Superior temporal gyrus (tissue), 1 donor: ENCODE data around the gene ERN1.

Experiments used
- DNase-seq: peaks from one replicate; pipeline ENCODE4 v3.0.0-alpha.2; 2016; ENCODE audit errors: extremely low spot score

ERN1 gene

DNA sequence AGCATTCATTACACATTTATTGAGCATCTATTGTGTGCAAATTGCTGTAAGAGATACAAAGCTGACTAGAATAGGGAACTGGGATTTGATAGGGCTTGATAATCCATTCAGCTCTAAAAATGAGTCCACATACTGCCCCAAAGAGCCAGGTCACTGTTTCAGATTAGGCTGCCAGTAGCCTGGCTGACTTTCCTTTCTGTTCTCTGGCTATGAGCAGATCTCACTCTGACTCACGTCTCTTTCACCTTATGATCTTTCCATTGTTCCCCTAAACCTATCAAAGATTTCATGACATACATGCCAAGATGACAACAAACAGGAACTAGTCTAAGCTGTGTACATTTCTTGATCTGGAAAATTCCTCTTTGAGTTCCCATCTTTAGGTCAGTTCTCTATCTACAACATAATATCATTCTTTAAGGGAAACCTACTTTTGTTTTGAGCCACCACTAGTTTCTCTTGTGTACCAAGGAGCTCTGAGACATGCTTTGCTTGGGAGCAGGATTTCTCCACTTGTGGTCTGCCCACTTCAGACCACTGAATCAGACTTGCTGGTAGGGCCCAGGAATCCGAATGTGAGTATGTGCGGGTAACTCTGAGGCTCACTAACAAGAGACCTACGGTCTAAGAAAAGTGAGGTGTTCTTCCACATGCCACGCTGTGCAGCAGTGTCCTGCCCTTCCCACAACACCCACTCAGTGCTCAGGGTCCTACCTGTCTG lies 68.6 kb downstream of the ERN1 start:
- no peak for DNase-seq

DNA sequence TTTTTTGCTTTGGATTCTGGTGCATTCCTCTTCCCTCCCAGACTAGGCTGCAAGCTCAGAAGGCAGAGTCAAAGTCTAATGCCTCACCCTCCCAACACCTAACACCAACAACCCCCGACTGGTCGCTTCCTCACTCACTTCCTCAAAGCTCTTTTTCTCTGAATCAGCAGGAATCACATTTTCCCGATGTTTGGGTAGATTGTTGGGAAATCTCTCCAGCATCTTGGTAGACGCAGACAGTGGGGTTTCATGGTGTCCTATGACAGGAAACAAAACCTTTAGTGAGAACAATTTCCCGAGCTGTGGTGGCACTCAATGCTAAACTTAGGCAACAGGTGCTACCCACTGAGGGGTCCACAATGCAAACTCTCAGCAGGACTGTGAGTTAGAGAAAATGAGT lies 69.6 kb downstream of the ERN1 start:
- DNase-seq, result no peak

DNA sequence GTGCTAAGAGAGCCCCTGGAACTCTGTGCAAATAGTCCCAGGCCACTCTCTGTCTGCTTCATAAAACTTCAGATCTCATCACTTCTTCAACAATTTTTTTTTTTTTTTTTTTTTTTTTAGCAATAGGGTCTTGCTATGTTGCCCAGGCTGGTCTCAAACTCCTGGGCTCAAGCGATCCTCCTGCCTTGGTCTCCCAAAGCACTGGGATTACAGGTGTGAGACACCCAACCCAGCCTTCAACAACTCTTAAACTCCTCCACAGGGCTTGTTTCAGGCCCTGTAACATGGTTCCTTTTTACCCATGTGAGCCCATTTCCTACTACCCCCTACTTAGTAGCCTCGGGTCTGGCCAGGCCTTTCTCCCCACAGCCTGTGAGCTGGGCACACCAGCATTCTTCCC lies 70.2 kb downstream of the ERN1 start:
- no peak for DNase-seq

DNA sequence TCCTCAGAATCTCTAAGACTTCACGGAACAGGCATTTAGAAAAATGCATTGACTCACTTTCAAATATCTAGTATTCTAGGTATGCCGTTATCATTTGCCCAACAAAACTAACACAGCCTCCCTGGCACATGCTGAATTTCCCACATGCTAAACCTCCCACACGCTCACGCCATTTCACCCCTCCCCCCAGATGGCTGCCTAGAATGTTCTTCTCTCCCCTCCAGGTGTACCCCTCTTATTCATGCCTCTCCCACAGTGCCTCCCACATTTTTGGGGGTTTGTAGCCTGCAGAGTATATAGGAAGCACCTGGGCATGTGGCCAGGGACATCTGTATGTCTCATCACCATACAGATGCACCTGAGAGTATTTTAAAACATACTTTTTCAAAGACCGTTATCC lies 71.3 kb downstream of the ERN1 start:
- DNase-seq, result no peak

DNA sequence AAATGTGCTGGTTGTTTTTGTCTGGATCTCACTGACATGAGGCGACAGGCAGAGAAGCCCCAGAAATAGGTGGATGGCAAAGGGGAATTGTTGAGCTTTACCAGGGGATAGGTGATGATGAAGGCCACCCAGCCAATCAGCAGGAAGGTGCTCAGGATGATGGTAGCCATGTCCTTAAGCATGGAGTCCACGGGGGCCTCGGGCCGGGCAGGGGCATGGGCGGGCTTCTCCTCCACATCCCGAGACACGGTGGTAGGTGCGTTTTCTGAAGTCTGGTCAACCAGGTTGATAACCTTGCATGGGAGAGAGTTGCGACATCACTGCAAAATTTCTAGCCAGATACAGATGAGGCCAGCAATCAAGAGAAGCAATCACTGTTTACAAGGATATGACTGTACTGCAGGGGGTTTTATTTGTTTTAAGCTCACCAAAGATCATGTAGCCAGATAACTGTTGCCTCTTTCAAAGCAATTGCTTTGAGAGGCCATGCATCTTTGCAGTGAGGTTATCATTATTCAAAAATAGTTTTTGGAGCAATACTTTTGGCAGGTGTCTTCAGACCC lies 72.2 kb downstream of the ERN1 start:
- no peak for DNase-seq

DNA sequence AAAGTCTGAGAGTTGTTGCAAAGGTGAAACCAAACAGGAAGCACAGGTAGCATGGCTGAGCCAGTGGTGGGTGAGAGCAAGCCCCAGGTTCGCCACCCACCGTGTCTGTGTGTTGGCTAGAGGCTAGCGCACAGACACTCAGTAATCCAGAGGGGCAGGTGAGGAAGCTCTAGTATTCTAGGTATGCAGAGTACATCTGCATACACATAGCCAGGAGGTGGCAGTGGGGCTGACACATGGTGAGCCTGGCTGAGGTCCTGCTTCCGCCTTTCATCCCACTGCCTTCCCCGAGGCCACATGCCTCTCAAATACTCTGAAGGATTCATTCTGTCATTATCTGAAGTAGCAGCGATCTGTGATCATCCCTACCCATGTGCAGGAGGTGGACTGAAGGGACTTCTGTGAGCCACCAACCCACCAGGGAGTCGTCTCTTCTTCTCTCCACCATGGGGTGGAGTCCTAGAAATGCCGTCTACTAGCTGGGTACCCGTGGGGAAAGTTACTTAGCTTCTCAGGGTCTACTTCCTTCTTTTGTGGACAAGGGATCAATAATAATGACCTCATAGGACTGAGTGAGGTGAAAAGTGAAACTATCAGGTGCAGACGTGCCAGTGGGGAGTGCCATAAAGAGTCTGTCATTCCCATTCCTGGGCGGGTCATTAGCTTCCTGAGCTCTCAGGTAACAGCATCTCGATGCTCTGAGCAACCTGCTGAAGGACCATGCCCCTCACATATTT lies 73.5 kb downstream of the ERN1 start:
- DNase-seq, result no peak

DNA sequence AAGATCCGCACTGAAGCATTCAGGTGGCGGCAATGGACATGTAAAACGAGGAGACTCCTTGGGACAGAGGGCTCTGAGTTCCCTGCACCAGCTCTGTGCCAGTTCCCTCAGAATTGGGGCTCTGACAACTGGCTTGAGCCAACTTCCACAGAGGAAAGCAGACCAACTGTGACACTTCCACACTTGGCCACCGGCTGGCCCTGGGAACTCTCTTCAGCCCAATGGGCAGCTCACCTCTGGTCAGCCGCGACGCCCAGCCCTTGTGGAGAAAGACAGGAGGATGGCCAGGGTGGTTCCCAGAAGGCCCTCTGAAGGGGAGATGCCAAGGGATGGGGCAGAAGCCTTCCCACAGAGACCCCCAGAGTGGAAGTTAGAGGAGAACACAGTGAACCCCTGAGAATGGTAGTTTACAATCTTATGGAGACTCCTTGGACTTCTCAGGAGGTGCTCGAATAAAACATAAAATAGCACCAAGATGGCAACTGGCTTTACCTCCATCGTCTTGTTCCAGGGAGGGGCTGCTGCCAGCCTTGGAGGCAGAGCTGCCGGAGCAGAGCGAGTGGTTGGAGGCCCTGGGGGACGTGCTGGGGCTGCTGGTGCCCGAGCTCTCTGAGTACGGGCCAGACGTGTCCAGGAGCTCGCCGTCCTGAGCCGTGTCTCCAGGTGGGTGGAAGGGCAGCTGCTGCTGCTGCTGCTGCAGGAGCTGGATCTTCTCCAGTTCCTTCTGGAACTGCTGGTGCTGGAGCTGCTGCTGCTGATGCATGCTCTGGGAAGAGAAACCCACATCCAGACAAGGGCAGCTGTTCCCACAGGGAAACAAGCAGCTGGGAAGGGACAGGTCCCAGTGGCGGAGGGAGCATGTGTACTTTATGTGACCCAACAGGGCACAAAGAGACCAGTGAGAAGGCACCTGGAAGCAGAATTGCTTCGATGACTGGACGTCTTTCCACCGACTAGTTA lies 74.5 kb downstream of the ERN1 start:
- DNase-seq, result no peak

DNA sequence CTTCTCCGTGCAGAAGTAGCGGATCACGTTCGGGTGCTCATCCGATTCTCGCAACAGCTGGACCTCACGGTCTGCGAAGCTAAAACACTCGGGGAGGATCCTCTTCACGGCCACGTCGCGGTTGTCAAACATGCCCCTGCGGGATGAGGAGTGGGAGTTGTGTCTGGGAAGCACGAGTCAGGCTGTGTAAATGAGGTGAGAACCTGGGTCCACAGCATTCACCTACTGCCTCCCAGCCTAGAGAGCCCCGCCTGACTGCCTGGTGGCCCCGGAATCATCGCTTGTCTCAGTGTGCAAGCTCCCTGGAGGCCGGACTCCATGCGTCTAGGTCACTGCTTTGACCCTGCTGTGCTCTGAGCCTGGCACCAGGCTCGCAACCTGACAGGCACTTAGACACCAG lies 75.6 kb downstream of the ERN1 start:
- DNase-seq, result no peak

DNA sequence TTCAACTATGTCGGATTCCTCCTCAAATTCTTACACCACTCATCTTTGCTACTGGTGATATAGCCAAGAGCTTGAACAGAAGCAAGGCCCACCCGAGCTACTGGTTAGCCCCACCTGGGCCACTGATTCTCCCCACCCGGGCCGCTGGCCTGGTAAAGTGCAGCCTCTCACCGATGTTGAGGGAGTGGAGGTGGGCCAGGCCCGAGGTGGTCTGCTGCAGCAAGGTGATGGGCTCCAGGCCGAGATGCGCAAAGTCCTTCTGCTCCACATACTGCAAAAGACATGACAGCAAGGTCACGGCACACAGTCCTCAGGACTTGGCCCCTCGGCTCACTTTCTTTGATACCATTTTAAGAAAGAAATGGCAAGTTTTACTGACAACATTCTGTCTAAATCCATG lies 76.8 kb downstream of the ERN1 start:
- no peak for DNase-seq

DNA sequence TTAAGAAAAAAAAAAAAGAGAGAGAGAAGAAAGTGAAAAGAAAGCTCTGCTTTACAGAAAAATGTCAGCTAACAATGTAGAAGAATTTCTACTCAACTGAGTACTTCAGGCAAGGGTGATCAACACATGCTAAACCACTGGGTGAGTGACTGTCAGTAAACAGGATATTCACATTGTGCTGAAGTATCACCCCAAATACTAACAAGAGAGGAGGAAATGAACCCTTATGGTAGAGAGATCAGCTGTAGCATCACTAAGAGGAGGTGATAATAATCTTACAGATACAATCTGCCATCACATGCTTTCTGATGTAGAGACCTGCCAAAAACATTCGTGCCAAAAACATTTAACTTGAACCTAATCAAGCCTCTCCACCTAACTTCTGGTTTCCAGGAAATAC lies 78.8 kb downstream of the ERN1 start:
- DNase-seq, result no peak

DNA sequence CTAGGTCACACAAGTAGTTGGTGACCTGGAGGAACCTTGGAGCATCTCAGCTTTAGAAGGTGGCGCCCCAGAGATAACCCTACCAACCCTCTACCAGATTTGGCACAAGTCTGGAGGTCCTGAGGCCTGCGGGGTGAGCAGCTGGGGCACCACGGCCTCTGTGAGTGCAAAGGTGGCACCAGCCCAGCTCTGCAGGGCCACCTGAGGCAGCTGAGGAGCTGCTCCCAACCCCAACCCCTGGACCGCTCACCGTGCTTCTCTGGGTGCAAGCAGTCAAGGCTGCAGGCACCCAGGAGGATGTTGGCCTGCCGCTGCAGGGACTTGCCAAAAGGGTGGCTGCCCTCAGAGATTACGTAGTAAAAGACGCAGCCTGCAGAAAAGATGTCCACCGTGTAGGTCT lies 81.1 kb downstream of the ERN1 start:
- DNase-seq, result no peak

DNA sequence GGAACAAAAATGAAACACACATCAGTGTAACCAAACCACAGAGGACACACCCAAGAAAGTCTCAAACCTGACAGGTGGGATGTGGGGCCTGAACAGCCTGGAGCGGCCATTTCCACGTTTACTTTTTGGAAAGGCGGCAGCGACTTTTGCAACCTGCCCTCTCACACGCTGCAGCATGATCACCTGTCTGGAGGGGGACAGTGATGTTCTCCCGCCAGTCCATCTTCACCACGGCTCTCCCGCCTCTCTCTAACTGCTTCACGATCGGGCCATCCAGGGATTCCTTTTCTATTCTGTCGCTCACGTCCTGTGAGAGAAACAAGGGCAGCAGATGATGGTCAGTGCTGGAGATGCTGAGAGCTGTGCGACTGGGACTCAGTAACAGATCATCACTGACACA lies 84.8 kb downstream of the ERN1 start:
- no peak for DNase-seq

DNA sequence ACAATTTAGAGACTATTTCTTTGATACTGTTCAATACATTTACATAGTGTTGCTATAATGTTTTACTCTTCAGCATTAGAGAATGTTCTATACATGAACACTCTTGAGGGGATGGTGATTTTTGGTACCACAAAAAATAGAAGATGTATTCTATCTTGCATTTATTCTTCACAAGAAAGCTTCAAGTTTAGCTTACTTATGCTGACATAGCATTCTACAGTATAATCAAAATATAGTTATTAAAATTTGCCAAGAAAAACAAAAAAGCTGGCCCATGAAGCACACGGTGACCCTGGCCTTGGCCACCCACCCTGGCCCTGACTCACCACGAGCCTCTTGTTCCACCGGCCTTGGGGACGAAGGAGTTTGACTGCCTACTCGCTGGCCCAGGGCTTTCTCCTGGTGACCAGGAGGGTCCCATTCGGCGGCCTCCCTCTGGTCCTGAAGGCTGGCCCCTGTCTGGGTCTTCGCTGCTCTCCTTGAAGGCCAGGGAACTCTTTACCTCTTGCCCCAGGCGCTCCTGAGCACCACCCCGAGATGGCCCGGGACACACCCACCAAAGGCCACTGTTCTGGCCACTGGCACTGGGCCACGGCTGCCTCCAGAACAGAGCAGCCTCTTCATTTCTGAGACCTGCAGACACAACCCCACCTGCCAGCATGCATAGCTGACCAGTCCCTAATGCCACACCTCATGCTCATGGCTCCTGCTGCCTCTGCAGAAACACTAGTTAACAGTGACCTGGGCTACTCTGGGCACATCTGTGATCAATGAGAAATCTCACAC lies 87.1 kb downstream of the ERN1 start:
- DNase-seq, result no peak

DNA sequence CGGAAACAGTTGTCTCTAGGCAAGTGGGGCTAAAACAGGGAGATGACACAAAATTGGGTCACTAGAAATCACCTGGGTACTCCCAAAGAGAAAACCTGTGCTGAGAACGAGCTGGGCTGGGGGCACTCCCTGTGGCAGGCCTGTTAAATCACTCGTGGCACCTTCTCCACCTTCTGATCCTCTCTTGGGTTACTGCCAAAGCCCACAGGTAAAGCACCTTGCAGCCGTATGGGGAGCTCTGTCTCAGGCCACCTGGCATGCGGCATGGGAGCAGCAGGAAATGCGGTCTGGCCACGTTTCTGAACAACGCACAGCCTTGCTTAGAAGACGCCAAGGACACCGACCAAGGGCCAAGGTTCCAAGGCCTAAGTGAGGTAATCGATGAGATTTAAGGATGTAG lies 88.0 kb downstream of the ERN1 start:
- DNase-seq, result no peak

DNA sequence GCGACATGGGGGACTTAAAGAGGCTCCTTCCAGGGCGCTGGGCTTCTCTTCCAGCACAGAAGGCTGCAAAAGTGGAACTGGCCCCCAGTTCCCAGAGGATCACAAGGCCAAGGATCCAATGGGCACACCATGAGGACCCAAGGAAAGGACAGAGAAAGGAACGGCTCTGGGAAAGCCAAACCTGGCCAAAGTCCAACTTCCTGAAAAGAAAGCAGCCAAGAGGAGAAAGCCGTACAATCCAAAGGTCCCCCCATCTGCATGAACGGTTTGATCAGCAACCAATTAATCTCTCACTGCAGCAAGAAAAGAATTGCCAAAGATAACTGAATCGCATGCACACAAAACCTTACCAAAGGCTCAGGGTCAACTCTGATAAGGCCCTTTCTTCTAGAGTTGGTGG lies 89.7 kb downstream of the ERN1 start:
- no peak for DNase-seq

DNA sequence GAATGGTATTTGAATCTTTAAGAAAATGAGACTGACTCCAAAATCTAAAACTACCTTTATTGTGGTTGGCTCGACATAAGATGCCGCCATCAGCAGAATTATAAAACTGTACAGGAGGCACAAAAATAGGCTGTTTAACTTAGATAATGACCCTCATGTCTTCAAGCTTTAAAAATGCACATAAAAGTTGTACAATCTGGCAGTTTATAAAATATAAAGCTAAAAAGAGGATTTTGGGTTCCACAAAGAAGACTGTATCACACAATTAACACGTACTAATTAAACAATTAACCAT lies 90.9 kb downstream of the ERN1 start:
- no peak for DNase-seq

DNA sequence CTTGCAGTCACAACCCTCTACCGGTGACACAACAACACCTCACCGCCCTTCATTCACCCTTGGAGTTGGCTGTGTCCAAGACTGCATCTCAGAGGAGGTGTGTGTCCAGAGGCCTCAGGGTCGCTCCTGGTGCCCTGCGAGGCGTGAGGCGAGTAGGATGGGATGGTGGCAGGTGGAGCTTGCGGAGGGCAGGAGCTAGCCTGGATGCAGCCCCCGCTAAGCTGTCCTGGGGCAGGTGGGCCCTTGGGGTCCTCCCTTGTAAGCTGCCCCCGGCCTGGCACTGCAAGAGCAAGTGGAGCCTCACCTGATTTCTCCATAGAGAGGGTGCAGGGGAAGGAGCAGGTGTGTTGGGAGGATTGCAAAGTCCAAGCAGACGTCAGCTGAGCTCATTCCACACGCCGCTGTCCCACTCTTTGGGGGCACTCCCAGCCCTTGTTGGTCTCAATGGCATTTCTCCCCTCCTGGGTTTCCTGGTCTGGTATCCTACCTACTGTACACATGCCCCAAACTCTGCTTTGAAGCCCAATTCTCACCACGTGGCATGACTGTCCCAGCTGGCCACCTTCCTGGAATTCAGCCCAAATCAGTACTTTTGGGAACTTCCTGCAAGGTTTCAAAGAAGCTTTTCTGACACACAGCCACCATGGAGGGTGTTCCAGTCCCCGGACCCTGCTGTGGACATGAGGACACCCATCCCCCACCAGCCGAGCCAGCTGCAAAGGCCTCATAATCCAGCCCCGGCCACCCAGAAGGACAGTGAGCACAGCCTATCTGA lies 91.4 kb downstream of the ERN1 start:
- no peak for DNase-seq

DNA sequence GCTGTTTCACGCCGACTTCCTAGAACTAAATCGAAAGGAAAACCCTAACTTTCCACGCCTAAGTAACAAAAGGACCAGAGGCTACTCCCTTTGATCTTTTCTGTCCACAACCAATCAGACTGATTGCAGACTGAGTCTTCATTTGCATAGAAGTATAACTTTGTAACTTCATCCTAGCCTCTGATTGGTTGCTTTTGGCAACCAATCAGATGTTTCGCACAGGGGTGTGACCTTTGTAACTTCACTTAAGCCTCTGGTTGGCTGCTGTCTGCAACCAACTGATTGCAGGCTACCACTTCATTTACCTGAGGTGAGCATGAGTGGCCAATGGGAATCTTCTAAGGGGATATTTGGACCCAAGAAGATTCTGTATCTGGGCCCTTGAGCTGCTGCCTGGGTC lies 92.1 kb downstream of the ERN1 start:
- DNase-seq, result no peak

DNA sequence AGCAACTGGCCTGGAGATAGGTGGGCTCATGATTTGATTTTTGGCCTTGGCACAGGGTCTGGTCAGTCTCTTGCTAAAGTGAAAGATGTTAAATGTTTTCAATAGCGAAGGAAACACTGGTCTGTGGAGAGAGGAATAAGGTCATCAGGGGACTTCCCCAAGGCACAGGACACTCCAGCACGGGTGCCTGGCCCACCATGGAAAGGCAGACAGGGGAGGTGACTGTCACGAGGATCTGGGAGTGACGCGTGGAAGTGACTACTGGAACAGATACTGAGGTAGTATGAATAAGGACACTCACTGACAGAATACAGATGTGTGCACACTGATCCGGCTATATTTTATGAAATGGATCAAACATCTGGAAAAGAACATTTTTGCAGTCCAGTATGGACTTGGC lies 92.8 kb downstream of the ERN1 start:
- DNase-seq, result no peak

DNA sequence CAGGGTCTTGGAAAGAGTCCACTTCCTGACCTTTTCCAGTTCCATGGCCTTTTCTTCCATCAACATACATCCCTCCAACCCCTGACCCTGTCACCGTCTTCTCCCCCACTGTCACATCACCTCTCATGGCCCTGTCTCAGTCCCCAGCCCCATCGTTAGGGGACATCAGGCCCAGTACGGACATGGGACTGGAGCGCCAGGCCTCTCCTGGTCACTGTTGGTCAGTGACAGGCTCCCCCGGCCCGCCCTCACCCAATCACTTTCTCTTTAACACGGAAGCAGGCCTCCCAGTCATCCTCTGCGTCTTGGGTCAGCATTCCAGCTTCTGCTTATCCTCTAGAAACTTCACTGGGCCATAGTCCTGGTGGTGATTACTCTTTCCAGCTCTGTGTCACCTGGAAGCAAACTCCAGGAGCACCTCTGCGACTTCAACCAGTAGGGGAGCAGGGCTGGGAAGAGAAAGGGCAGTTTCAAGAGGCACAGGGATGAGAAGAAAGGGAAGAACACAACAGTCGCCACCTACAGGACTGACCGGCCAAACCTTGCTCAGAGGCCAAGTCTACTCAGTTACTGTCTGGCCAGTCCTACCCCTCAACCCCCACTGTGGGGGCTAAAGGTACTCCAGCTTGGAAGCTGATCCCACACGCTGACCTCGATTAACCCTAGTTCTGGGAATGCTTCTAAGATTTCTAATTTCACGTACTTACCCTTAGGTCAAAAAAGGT lies 93.6 kb downstream of the ERN1 start:
- DNase-seq, result no peak
